Stimulated activated CD8-positive, alpha-beta memory T cell treated with anti-CD3 and anti-CD28 coated beads, Interleukin-7, amount 100 ng/mL, for 24 hours (primary cell): ENCODE data around the gene MSLN.

Experiments used
- DNase-seq: peaks from one replicate; pipeline ENCODE4 v3.0.0-alpha.2; 2020; ENCODE audit warnings: low read depth

The MSLN gene

GRCh38 chr16:723695-724094, 36.8 kb upstream of the MSLN start:
- no peak for DNase-seq

DNA sequence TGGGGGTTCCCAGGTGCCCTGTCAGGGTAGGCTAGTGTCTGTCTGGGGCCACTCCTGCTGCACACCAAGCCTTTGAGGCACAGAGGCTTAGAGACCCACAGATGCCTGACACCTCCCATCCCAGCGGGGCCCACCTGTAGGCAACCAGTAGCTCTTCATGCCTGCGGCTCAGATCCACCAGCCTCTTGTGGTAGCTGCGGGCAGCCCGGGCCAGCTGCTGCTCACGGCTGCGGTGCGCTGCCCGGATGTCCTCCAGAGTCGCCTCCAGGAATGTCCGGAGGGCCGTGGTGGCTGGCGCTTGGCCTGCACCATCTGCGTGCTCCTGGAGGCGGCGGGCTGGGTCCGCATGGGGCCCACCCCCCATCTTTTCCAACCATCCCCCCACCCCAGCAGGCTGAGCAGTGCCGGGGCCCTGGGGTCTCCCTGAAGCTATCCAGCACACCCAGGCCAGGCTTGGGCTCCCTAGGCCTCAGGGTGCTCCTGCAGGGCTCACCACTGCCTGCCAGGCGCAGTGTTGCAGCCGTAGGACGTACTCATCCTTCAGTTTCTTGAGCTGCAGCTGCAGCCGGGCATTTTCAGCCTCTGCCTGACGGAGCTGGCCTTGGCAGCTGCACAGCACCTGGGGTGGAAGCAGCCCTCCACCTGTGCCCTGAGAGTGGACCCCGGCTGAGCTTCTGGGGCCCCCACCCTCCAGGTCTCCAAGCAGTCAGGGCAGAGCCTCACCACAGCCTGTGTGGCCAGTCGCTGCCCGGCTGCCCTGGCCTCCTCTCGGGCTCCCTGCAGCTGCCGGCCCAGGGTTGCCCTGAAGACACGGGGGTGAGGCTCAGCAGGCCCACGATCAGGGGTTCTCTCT, 36.1 kb upstream of the MSLN start:
- no peak for DNase-seq

DNA sequence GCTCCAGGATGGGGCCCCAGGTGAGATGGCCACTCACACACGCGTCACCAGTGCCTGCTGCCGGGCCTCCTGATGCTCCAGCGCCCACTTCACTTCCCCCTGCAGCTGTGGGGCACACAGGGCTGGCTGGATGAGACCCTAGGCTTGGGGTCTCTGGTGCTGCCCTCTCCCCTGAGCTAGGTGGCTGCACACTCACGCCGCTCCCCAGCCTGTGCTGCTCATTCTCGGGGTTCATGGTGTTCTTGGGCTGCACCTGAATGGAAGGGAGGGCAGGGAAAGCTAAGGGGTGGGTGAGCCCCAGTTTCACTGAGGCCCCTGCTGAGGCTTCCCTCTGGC, 35.5 kb upstream of the MSLN start:
- no peak for DNase-seq

DNA sequence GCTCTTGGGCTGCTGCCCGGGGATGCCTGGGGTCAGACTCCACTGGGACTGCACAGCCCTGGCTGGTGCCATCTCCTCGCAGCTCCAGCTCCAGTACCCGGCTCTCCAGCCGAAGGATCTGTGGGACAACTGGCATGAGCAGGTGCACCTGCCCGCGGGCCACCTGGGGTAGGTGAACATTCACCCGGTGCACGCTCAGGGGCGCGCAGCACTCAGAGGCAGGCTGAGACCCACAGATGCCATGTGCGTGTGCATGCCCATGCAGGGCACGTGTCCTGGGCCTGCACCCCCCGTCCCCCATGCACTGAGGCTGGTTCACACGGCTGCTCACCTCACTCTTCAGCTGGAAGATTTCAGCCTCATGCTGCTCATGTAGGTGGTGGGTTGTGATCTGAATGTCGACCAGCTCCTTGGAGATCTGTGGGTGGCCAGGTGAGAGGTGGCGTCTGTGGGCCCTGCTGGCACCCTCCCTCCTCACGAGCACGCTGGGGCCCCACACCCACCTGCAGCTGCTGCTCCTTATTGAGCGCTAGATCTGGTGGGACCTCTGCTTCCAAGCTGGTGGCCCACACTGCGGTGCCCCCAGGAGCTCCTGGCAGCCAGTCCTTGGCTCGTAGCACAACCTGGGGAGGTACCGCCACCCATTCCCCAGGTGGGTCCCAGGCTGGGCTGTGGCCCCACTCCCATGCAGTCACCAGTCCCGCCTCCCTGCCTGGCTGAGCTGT, 34.9 kb upstream of the MSLN start:
- no peak for DNase-seq

- no peak for DNase-seq
These were observed 34.4 kb upstream of the MSLN start for GRCh38 chr16:726188-726437.

DNA sequence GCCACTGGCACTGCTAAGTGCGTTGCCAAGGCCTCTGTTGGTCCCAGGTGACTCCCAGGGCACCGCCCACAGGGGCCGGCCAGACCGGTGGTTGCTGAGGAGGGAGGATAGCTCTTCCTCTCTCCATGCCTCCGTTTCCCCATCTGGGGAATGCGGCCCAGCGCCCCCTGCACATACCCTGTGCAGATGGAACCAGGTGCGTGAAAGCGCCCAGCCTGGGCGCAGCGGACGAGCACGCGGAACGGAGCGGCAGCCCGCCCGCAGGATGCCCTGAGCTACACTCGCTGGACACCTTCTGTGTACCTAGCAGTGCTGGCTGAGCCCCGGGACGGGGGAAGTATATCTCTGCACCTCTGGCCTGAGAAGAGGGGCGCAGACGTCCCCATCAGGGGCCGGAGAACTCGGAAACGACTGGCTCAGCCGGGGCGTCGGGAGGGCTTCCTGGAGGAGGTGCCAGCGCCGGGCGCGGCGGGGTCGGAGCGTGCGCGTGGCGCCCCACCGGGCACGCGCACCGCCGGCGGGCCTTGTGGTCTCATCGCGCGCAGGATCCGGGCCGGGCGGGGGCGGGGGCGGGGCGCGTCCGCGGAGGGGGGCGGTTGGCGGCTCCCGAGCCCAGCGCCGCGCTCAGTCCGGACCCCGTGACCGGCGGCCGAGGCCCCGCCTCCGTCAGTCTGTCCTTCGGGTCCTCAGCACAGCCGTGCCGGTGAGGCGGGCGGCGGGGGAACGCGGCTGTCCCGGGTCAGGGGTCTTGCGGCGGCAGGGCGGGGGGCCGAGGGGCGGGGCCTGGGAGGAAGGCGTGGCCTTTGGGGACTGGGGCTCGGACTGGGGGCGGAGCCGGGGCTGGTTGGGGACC, 33.9 kb upstream of the MSLN start, which contains the start of the genes CCDC78 and HAGHL:
Gene CCDC78, minus strand, starts transcription at position 6 of the 853 bp plus-strand sequence. CDS start 76 bp downstream, outside the sequence.
Gene HAGHL, plus strand, starts transcription at position 669 of the 853 bp plus-strand sequence. CDS start 404 bp downstream, outside the sequence.
- no peak for DNase-seq

GRCh38 chr16:727291-727977, 33.1 kb upstream of the MSLN start:
- no peak for DNase-seq

- no peak for DNase-seq
These were observed 32.2 kb upstream of the MSLN start for GRCh38 chr16:728131-728889.

- no peak for DNase-seq
These were observed 31.4 kb upstream of the MSLN start for GRCh38 chr16:728890-729744.

DNA sequence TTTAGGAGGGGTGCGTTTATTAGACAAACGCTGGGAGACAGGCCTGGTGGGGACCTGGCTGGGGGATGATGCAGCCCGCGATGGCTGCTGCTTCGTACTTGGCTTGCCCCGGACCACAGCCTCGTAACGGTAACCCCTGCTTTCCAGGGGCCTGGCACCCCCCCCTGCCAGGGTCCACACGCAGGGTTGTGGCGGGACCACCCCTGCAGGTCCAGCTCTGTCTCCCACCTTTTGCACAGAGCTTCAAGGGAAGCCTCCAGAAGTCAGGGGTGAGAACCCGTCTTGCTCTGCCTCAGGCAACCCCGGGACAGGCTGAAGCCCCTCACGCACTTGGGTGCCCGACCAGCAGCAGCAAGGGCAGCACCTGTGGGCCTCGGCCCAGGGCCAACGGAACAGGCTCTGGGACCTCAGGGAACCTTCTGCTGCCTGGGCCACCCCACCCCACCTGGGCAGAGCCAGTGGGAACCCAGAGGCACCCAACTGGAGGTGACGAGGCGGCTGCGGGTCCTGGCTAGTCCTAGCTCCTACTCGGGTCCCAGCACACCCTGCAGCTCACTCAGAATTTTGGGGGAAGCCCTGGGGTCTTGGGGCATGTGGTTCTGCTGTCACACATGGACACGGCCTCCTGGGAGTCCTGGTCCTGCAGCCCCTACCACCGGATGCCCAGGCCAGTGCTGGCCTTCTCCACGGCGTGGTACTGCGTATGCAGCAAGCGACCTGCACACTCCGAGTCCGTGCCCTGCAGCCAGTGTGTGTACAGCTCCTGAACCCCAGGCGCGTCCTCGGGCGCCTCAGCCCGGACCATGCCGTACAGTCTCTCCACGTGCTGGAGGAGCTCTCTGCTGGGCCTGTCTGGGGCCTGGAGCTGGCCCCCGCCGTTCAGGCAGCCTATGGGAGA, 30.5 kb upstream of the MSLN start:
- DNase-seq, result no peak

GRCh38 chr16:730666-731509, 29.6 kb upstream of the MSLN start:
- DNase-seq, result no peak

- no peak for DNase-seq
These were observed 28.2 kb upstream of the MSLN start for GRCh38 chr16:732332-732731.

DNA sequence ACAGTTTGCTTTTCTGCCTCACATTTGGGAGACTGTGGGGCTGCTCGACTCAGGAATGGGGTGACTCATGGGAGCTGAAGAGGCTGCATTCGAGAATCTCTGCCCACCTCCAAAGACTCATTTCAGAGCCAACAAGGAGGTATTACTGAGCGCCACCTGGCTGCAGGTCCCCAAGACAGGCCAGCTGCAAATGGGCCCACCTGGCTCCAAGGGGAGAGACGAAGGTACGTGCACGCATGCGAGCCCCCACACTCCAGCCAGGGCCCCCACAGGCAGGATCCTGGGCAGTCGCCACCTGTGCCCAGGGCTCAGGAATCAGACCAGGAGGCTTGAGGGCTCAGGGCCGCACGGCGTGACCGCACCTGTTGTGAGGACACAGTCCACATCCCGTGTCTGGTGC, 27.6 kb upstream of the MSLN start:
- no peak for DNase-seq

GRCh38 chr16:733382-734207, 26.9 kb upstream of the MSLN start:
- DNase-seq, result no peak

- no peak for DNase-seq
These were observed 26.1 kb upstream of the MSLN start for GRCh38 chr16:734208-734980.

GRCh38 chr16:734981-735881, 25.3 kb upstream of the MSLN start:
- no peak for DNase-seq
